ENCODE results near the gene C1orf52.

DNA sequence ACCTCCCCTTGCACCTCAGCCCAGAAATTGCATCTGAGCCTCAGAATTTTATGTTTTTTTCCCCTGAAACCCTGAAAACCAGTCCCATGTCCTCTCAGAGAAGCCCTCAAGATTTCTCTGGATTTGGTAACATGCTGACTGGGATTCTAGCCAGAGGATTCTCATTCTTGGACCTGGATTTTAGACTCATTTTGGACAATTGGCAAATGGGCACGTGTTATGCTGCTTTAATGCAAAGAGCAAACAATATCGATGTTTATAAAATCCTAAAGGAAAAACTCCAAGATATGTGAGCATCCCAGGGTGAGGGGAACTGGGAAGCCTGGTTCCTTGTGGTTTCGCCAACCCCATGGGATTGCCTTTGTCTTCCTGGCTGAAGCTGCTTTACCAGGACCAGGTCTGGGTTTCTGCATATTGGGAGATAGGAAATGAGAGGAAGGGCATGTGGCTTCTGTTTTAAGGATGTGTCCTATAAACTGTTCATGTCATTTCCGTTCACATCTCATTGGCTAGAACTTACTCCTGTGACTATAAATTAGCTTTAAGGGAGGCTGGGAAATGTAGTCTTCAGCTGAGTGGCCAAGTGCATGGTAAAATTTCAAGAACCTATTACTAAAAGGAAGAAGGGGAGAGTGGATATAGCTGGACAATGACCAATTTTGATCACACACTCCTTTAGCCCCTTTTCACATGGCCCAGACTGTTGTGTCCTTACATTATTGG lies 44.1 kb upstream of the C1orf52 start:
- TF ChIP-seq ZNF274 (CRISPR knock-in tag; IDR thresholded peaks at IDR 0.05) (no peak), ZNF3 (CRISPR knock-in tag; IDR thresholded peaks at IDR 0.05) (no peak), BHLHE40 (IDR thresholded peaks at IDR 0.05; ENCODE audit: low read length) (no peak), KMT2A (CRISPR knock-in tag; IDR thresholded peaks at IDR 0.05) (no peak)

Measured in HepG2 (cell line).